Measurements from ENCODE around the gene SMIM13. TPM values are rescaled to one million over a fixed set of nuclear protein-coding genes. Genes with fewer than 3 reads are reported as not detected.
"Not testable (repeated sequence)": the region's sequence is repeated elsewhere in the genome, so short reads cannot be mapped to it uniquely, and the experiment has no call there.

Gene SMIM13
- total and polyA plus RNA-seq, 8 donors: 1.2 to 15.8 (median 3.0) TPM

- Histone ChIP-seq H3K4me1 (no peaks in the 10 kb centered on the region), H3K4me3 (no peak overlapping the region), H3K27me3 (no peaks in the 10 kb centered on the region), H3K36me3 (no peaks in the 10 kb centered on the region), H3K9me3 (no peaks in the 10 kb centered on the region), H3K27ac (no peak overlapping the region)
- no peak for DNase-seq
- TF ChIP-seq POLR2AphosphoS5 (IDR thresholded peaks at IDR 0.05): no peak
- no peak for TF ChIP-seq POLR2A (IDR thresholded peaks at IDR 0.05)
- TF ChIP-seq CTCF (IDR thresholded peaks at IDR 0.05): no peak
- TF ChIP-seq EP300 (IDR thresholded peaks at IDR 0.05): no peak
- intact Hi-C loops (cut with DNase I; ENCODE audit: low total_unique reads): no loop called here
- 50 to 62% (median 57%) methylated on average over 3 of the region's 3 CpGs for WGBS, 5 donors
Observed at GRCh38 chr6:11085758-11086435, 7.7 kb upstream of the SMIM13 start.

- H3K9me3 ChIP-seq; H3K27ac ChIP-seq; H3K4me3 ChIP-seq; H3K36me3 ChIP-seq; H3K27me3 ChIP-seq; H3K4me1 ChIP-seq; intact Hi-C loops (cut with DNase I; ENCODE audit: low total_unique reads); DNase-seq: not testable (repeated sequence)
- WGBS, 5 donors: 80 to 94% (median 85%) methylated on average over 30 to 47 of the region's 47 CpGs
Observed at GRCh38 chr6:11087141-11087812, 6.4 kb upstream of the SMIM13 start.

DNA sequence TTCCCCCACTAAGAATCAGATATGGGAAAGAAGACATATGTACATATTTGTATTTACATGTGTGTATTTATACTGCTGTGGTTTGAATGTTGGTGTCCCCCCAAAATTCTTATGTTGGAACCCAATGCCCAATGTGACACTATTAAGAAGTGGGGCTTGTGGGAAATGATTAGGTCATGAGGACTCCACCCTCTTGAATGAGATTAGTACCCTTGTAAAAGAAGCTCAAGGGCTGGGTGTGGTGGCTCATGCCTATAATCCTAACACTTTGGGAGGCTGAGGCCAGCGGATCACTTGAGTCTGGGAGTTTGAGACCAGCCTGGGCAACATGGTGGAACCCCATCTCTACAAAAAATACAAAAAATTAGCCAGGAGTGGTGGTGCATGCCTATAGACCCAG lies 3.9 kb upstream of the SMIM13 start:
- Histone ChIP-seq H3K36me3 (no peaks in the 10 kb centered on the region), H3K4me3 (no peak overlapping the region), H3K9me3 (no peaks in the 10 kb centered on the region), H3K4me1 (peaks cover 0 to 9% (median 8%) of the 10 kb centered on the region in 4 donors), H3K27ac (no peak overlapping the region), H3K27me3 (no peaks in the 10 kb centered on the region)
- intact Hi-C loops (cut with DNase I; ENCODE audit: low total_unique reads): no loop called here
- TF ChIP-seq POLR2AphosphoS5 (IDR thresholded peaks at IDR 0.05): no peak
- no peak for TF ChIP-seq CTCF (IDR thresholded peaks at IDR 0.05)
- no peak for TF ChIP-seq EP300 (IDR thresholded peaks at IDR 0.05)
- TF ChIP-seq POLR2A (IDR thresholded peaks at IDR 0.05): no peak
- DNase-seq: no peak
- WGBS, 5 donors: 78 to 89% (median 85%) methylated on average over 1 of the region's 1 CpG

GRCh38 chr6:11091141-11091540 lies 2.5 kb upstream of the SMIM13 start:
- not testable (repeated sequence) for H3K36me3 ChIP-seq

DNA sequence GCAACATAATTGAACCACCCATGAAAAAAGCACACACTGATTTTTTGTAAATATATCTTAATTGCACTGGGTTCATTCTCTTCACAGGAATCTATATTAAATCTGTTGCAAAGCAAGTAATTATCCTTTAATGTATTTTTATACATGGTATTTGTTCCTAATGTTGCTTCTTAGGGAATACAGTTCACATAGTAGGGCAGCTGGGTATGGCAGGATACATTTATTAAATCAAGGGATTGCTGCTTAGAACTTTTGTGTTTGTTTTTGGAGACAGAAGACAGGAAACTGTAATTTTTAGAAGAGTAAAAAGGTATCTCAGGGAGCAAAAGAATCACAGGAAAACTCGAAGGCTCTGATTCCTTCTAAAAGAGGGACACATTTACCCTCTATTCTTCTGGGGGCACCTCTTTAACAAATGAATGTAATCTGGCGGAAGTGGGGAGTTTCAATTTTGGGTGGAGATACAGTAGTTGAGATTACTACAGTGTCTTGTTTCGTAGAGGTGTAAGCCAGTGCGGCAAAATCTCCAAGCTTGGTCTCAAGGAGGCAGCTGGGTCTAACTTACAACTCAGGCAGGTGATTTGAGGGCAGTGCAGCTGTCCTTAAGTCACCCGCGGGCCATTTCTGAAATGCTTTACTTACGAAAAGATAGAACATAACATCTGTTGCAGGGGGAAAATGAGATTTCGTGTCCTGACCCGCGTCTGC lies 812 bp upstream of the SMIM13 start:
- no peak for TF ChIP-seq CTCF (IDR thresholded peaks at IDR 0.05)
- no peak for TF ChIP-seq POLR2A (IDR thresholded peaks at IDR 0.05)
- TF ChIP-seq EP300 (IDR thresholded peaks at IDR 0.05): no peak
- no peak for TF ChIP-seq POLR2AphosphoS5 (IDR thresholded peaks at IDR 0.05)
- no peaks in the 10 kb centered on the region for H3K9me3 ChIP-seq

More at GRCh38 chr6:11091141-11091540, 2.5 kb upstream of the SMIM13 start:
- H3K9me3 ChIP-seq; H3K27me3 ChIP-seq; intact Hi-C loops (cut with DNase I; ENCODE audit: low total_unique reads); DNase-seq; H3K4me3 ChIP-seq; H3K27ac ChIP-seq: not testable (repeated sequence)
- WGBS, 5 donors: 88 to 95% (median 93%) methylated on average over 5 of the region's 5 CpGs
- H3K4me1 ChIP-seq: peaks cover 7 to 24% (median 20%) of the 10 kb centered on the region in 4 donors

More for the DNA sequence above, 812 bp upstream of the SMIM13 start:
- peaks cover 7 to 28% (median 22%) of the 10 kb centered on the region in 4 donors for H3K4me1 ChIP-seq
- intact Hi-C loops (cut with DNase I; ENCODE audit: low total_unique reads): no loop called here
- peak overlapping the region; percentile 97 to 99 (median 99) for H3K27ac ChIP-seq
- no peaks in the 10 kb centered on the region for H3K27me3 ChIP-seq
- WGBS, 5 donors: 1 to 4% (median 2%) methylated on average over 10 of the region's 10 CpGs
- peak overlapping the region; percentile 77 to 99 (median 93) for H3K4me3 ChIP-seq
- peak in 1 of 2 donors; percentile 79 for DNase-seq
- H3K36me3 ChIP-seq: no peaks in the 10 kb centered on the region
